ENCODE results near the gene MAP2K1. TPM values are rescaled to one million over a fixed set of nuclear protein-coding genes. Genes with fewer than 3 reads are reported as not detected.

MAP2K1 gene
- total RNA-seq, 2 donors from 2014 or later = 31.3 to 36.4 TPM

GRCh38 chr15:66472176-66472999 is 85.7 kb downstream of the MAP2K1 start:
- Histone ChIP-seq H3K27ac (peak overlapping the region in 1 of 2 donors; percentile 48), H3K9me3 (no peaks in the 10 kb centered on the region), H3K36me3 (no peaks in the 10 kb centered on the region), H3K4me1 (peaks cover 0 to 21% of the 10 kb centered on the region in 2 donors), H3K27me3 (no peaks in the 10 kb centered on the region), H3K4me3 (no peak overlapping the region)
- DNase-seq (ENCODE audit: low spot score) = no peak
- TF ChIP-seq CTCF (IDR thresholded peaks at IDR 0.05) = no peak

DNA sequence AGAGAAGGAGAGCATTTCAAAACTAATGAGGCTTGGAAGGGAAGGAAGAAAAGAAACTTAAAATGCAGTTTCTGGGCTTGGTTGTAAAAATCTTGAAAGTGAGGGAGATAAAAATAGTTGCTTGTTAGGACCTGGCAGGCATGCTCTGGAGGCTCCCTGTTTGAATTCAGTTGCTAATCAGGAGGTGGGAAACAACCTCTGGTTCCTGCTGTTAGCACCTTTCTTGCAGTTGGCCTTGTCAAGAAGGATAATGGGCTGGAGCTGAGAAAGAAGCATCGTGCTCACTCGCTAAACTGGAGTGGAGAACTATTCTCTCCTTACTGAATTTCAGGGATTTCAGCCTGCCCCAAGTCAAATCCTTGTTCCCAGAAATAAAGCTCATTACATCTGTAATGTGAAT is 87.4 kb downstream of the MAP2K1 start:
- Histone ChIP-seq H3K4me3 (no peak overlapping the region), H3K9me3 (no peaks in the 10 kb centered on the region), H3K36me3 (no peaks in the 10 kb centered on the region), H3K27me3 (no peaks in the 10 kb centered on the region), H3K4me1 (peaks cover 0 to 21% of the 10 kb centered on the region in 2 donors), H3K27ac (no peak overlapping the region)
- TF ChIP-seq CTCF (IDR thresholded peaks at IDR 0.05) = no peak
- no peak for DNase-seq (ENCODE audit: low spot score)

DNA sequence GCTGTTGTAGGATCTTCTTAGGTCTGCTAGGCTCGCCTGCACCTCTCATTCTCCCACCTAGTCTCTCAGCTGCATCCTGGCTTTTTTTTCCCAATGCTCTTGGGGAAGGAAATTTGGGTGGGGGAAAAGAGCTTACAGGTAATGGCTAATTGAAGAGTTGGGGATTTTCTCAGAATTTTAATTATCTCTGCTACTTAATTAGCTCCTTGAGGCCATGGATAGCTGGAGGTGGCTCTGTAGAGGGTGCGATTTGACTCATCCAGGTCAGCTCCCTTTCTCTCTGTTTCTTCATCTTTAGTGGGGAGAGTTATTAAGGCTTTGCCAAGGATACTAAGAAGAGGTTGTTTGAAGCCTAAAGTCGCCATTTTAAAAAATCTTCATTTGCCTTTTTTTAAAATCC is 88.3 kb downstream of the MAP2K1 start:
- Histone ChIP-seq H3K36me3 (no peaks in the 10 kb centered on the region), H3K27ac (no peak overlapping the region), H3K4me3 (no peak overlapping the region), H3K27me3 (no peaks in the 10 kb centered on the region), H3K4me1 (peaks cover 0 to 21% of the 10 kb centered on the region in 2 donors), H3K9me3 (no peaks in the 10 kb centered on the region)
- DNase-seq (ENCODE audit: low spot score) = no peak
- no peak for TF ChIP-seq CTCF (IDR thresholded peaks at IDR 0.05)

GRCh38 chr15:66476535-66476934 is 89.8 kb downstream of the MAP2K1 start:
- H3K4me3 ChIP-seq = no peak overlapping the region
- H3K4me1 ChIP-seq = peaks cover 0 to 21% of the 10 kb centered on the region in 2 donors
- H3K27me3 ChIP-seq = no peaks in the 10 kb centered on the region
- no peak for TF ChIP-seq CTCF (IDR thresholded peaks at IDR 0.05)
- DNase-seq (ENCODE audit: low spot score) = no peak
- no peak overlapping the region for H3K27ac ChIP-seq
- H3K9me3 ChIP-seq = no peaks in the 10 kb centered on the region
- peaks cover 7% of the 10 kb centered on the region for H3K36me3 ChIP-seq

DNA sequence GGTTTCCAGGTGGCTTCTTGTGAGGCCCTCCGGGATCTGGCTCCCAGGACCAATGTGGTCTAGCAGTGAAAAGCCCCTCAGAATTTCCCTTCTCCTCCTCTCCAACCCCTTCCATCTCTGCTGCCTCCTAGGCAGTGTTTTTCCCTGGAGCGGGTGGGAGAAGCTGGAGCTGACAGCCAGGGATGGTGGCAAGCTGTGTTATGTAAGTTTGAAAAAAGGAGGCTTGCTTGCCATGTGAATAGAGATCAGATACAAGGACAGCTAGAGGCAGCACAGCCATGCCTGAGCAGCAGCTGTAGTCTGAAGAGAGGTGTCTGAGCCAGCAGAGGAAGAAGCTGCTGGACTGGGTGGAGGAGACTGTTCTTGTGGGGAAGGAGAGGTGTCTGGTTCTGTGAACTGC is 90.3 kb downstream of the MAP2K1 start:
- Histone ChIP-seq H3K4me1 (peaks cover 0 to 20% of the 10 kb centered on the region in 2 donors), H3K27me3 (no peaks in the 10 kb centered on the region), H3K9me3 (no peaks in the 10 kb centered on the region), H3K4me3 (no peak overlapping the region), H3K27ac (no peak overlapping the region), H3K36me3 (peaks cover 12% of the 10 kb centered on the region)
- no peak for TF ChIP-seq CTCF (IDR thresholded peaks at IDR 0.05)
- DNase-seq (ENCODE audit: low spot score) = no peak

Data from right atrium auricular region (tissue), 2 donors.